Activated CD4-positive, alpha-beta T cell treated with anti-CD3 and anti-CD28 coated beads for 36 hours (primary cell): ENCODE measurements around the gene CHAD. TPM values are rescaled to one million over a fixed set of nuclear protein-coding genes. Genes with fewer than 3 reads are reported as not detected.
"Not testable (repeated sequence)": the region's sequence is repeated elsewhere in the genome, so short reads cannot be mapped to it uniquely, and the experiment has no call there.

Experiments used
- ATAC-seq: fragments of 200-7000 bp; cut with Tn5 transposase; one replicate; pipeline ENCODE4 v1.10.0; 2021; ENCODE audit warnings: mild to moderate bottlenecking, moderate library complexity
- CTCF ChIA-PET: fragments of 350-600 bp; sonication (Branson Sonifier 250); formaldehyde crosslinking; loops from one replicate; lab custom pipeline; 2021; ENCODE audit warnings: antibody characterized with exemption; lab: Charles Lee
- POLR2A ChIA-PET: fragments of 350-600 bp; sonication (Branson Sonifier 250); formaldehyde crosslinking; loops from one replicate; lab custom pipeline; 2021; ENCODE audit warnings: antibody characterized with exemption, inconsistent platforms; lab: Charles Lee
- DNase-seq: peaks from one replicate; pipeline ENCODE4 v3.0.0-alpha.2; 2020
- H3K27ac Mint-ChIP-seq: one replicate; pipeline ENCODE4 v1.8.0; 2021; ENCODE audit warnings: mixed read lengths
- H3K27me3 Mint-ChIP-seq: one replicate; pipeline ENCODE4 v1.8.0; 2021; ENCODE audit warnings: mixed read lengths
- H3K36me3 Mint-ChIP-seq: one replicate; pipeline ENCODE4 v1.8.0; 2021; ENCODE audit warnings: low read depth, mixed read lengths
- H3K4me1 Mint-ChIP-seq: one replicate; pipeline ENCODE4 v1.8.0; 2021; ENCODE audit warnings: mixed read lengths
- H3K4me3 Mint-ChIP-seq: one replicate; pipeline ENCODE4 v1.8.0; 2021; ENCODE audit warnings: mild to moderate bottlenecking, moderate library complexity, mixed read lengths
- H3K9me3 Mint-ChIP-seq: one replicate; pipeline ENCODE4 v1.8.0; 2021; ENCODE audit warnings: low read depth, mixed read lengths
- intact Hi-C, 2 experiments: fragments of 100-400 bp; cut with DNase I in 1 of 2; cut with micrococcal nuclease in 1 of 2; formaldehyde crosslinking; loops; one replicate each; pipeline versions ENCODE4 v1.14.2 to v1.15.1; 2022 to 2024; cut with DNase I, micrococcal nuclease
- total RNA-seq, 2 experiments: library from RNA; stranded (reverse); gene quantifications; one replicate each; pipeline ENCODE4 v1.2.3, GENCODE V29; 2021

Gene CHAD
- total RNA-seq, 2 experiments from 2014 or later: not detected

DNA sequence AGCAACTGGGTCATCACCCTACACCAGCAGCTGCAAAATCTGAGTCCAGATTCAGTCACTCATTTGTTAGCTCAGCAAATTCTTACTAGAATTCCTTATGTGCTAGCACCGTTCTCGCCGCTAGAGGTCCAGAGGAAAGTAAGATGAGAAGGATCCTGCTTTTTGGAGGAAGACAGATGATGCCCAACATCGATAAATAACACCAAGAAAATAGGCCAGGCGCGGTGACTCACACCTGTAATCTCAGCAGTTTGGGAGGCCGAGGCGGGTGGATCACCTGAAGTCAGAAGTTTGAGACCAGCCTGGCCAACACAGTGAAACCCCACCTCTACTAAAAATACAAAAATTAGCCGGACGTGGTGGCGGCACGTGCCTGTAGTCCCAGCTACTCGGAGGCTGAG is 4.1 kb upstream of the CHAD start:
- ChIA-PET POLR2A (interaction anchor here (0.7 kb wide), 1 partner anchor 10 kb away, joined by 3 read pairs; no protein-coding TSS in a partner anchor), CTCF (interaction anchor here (0.7 to 1.8 kb wide), 4 partner anchors 10 to 173 kb away, joined by 3 to 5 read pairs (median 4); no protein-coding TSS in a partner anchor)
- H3K4me3 Mint-ChIP-seq, H3K9me3 Mint-ChIP-seq, DNase-seq, ATAC-seq, H3K4me1 Mint-ChIP-seq, intact Hi-C loops, H3K36me3 Mint-ChIP-seq, H3K27ac Mint-ChIP-seq, H3K27me3 Mint-ChIP-seq: not testable (repeated sequence)

- ATAC-seq (no peak), DNase-seq (no peak)
- Mint-ChIP-seq H3K27me3 (peaks cover 12% of the 10 kb centered on the region), H3K4me1 (peaks cover 2% of the 10 kb centered on the region), H3K4me3 (no peak overlapping the region), H3K36me3 (no peaks in the 10 kb centered on the region), H3K9me3 (no peaks in the 10 kb centered on the region), H3K27ac (no peak overlapping the region)
- CTCF ChIA-PET: interaction anchor here (0.5 to 1.8 kb wide), 5 partner anchors 10 to 199 kb away, joined by 3 to 5 read pairs (median 3); no protein-coding TSS in a partner anchor
- POLR2A ChIA-PET: no interaction called here
- intact Hi-C loops: no loop called here
Measured at GRCh38 chr17:50472286-50472685, 3.6 kb upstream of the CHAD start.

DNA sequence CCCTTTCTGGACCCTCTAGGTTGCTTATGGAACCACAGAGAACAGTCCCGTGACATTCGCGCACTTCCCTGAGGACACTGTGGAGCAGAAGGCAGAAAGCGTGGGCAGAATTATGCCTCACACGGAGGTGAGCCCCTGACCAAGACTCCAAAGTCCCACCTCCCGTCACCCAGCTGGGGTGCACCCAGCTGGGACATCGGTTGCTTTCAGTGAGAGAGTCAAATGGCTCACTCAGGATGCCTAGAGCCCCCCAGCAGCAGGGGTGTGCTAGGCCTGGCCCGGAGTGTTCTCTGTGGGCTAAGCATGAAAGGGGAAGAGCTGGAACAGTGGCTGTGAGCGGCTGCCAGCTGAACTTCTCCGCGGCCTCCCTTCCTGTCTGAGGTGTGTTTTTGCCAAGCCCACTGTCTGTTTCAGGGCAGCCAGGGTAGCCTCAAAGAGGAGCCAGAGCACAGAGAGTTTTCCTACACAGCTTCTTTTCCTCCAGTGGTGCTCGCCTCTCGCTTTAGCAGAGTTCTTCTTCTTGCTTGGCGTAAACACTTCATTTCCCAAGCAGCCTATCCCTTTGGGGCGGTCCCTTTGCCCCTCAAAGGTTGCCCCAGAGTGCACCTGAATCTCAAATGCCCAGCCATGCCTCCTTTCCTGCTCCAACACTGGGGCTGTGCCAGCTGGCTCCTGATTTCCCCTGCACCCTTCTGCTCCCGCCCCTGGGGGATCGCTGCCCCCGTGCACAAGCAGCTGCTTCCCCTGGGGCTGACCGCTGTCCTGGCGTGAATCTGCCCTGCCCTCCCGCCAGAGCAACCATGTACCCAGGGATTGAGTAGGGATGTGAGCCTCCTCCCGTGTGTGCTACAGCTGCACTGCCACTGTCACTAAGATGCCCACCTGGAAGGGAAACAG is 2.6 kb upstream of the CHAD start:
- Mint-ChIP-seq H3K27me3 (peaks cover 12% of the 10 kb centered on the region), H3K36me3 (no peaks in the 10 kb centered on the region), H3K27ac (no peak overlapping the region), H3K4me3 (no peak overlapping the region), H3K4me1 (peaks cover 2% of the 10 kb centered on the region), H3K9me3 (no peaks in the 10 kb centered on the region)
- no peak for DNase-seq
- ATAC-seq: no peak
- ChIA-PET CTCF (interaction anchor here (0.6 to 1.8 kb wide), 6 partner anchors 8 to 198 kb away, joined by 3 to 5 read pairs (median 3); no protein-coding TSS in a partner anchor), POLR2A (no interaction called here)
- intact Hi-C loops: no loop called here

GRCh38 chr17:50470426-50470825 is 1.7 kb upstream of the CHAD start:
- DNase-seq: no peak
- ATAC-seq: no peak
- H3K27me3 Mint-ChIP-seq: peaks cover 12% of the 10 kb centered on the region
- H3K27ac Mint-ChIP-seq: no peak overlapping the region
- no peak overlapping the region for H3K4me3 Mint-ChIP-seq
- H3K4me1 Mint-ChIP-seq: peaks cover 2% of the 10 kb centered on the region
- intact Hi-C loops: no loop called here
- no peaks in the 10 kb centered on the region for H3K9me3 Mint-ChIP-seq
- CTCF ChIA-PET: interaction anchor here (1.1 kb wide), 1 partner anchor 9 kb away, joined by 3 read pairs; no protein-coding TSS in a partner anchor
- H3K36me3 Mint-ChIP-seq: no peaks in the 10 kb centered on the region
- POLR2A ChIA-PET: no interaction called here

GRCh38 chr17:50469671-50470305 is 1.1 kb upstream of the CHAD start:
- Mint-ChIP-seq H3K9me3 (no peaks in the 10 kb centered on the region), H3K27me3 (peaks cover 12% of the 10 kb centered on the region), H3K4me1 (peaks cover 2% of the 10 kb centered on the region), H3K4me3 (no peak overlapping the region), H3K27ac (no peak overlapping the region), H3K36me3 (no peaks in the 10 kb centered on the region)
- ATAC-seq (no peak), DNase-seq (no peak)
- POLR2A ChIA-PET: no interaction called here
- intact Hi-C loops: no loop called here
- CTCF ChIA-PET: interaction anchor here (1.1 kb wide), 1 partner anchor 10 kb away, joined by 3 read pairs; no protein-coding TSS in a partner anchor

- Mint-ChIP-seq H3K36me3 (no peaks in the 10 kb centered on the region), H3K4me1 (peaks cover 2% of the 10 kb centered on the region), H3K27me3 (peaks cover 12% of the 10 kb centered on the region), H3K9me3 (no peaks in the 10 kb centered on the region), H3K27ac (no peak overlapping the region), H3K4me3 (no peak overlapping the region)
- ATAC-seq (no peak), DNase-seq (no peak)
- intact Hi-C loops: no loop called here
- CTCF ChIA-PET: no interaction called here
- POLR2A ChIA-PET: no interaction called here
Measured at GRCh38 chr17:50469208-50469605, 527 bp upstream of the CHAD start.

DNA sequence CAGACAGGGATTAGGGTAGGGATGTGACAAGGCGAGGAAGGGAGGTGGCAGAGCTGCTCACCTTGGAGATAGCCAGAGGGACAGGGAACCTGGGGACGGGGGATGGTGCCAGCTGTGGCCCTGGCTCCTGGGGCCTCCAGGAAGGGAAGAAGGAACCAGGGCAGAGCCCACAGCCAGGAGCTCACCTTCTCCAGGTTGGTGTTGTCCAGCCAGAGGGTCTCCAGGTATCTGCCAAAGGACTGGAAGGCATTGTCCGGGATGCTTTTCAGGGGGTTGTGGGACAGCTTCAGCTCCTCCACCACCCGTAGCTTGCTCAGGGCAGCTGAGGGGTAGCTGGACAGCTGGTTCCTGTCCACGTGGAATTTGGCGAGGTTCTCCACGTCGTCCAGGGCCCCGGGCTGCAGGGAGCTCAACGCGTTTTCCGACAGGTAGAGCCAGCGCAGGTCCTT is 801 bp downstream of the CHAD start:
- no peaks in the 10 kb centered on the region for H3K9me3 Mint-ChIP-seq
- intact Hi-C loops: no loop called here
- no peak overlapping the region for H3K4me3 Mint-ChIP-seq
- ATAC-seq (no peak), DNase-seq (no peak)
- ChIA-PET POLR2A (no interaction called here), CTCF (interaction anchor here (0.7 to 1.0 kb wide), 4 partner anchors 11 to 236 kb away, joined by 3 to 6 read pairs (median 4); partner anchors contain the start of gene LRRC59)
- H3K36me3 Mint-ChIP-seq: no peaks in the 10 kb centered on the region
- H3K4me1 Mint-ChIP-seq: peaks cover 2% of the 10 kb centered on the region
- H3K27me3 Mint-ChIP-seq: peaks cover 12% of the 10 kb centered on the region
- no peak overlapping the region for H3K27ac Mint-ChIP-seq

DNA sequence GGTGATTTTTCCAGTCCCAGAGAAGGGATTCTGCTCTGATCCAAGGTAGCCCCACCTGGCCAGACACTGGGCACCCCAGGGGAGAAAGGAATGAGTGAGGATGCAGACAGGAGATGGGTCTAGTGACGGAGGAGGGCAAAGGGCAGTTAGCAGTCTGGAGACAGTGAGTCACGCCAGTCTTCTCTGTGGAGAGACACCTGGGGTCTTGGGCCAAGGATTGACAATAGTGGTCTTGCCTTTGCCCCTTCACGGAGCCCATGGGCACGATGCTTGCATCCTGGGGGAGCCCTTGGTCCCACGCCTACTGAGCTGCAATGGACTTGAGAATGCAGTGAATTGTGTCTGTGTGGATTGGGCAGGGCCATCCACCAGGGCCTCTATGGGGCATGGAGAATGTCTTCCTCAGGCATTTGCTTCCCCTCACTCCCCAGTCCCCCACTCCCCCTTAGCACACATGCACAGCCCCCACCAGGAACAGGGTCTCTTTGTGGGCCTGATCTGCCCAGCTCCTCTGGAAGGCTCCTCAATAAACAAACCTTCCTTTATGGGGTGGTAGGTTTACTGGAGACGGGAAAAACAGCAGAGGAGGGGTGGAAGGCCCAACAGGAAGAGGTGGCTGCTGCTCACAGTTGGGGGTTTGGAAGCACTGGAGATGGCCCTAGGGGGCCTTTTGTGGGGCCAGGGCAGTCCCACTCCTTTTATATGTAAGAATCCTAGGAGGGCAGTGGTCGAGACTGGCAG is 1.4 kb downstream of the CHAD start:
- Mint-ChIP-seq H3K27me3 (peaks cover 12% of the 10 kb centered on the region), H3K9me3 (no peaks in the 10 kb centered on the region), H3K36me3 (no peaks in the 10 kb centered on the region), H3K27ac (no peak overlapping the region), H3K4me1 (peaks cover 2% of the 10 kb centered on the region), H3K4me3 (no peak overlapping the region)
- CTCF ChIA-PET: interaction anchor here (0.7 to 1.0 kb wide), 4 partner anchors 12 to 237 kb away, joined by 3 to 6 read pairs (median 4); partner anchors contain the start of gene LRRC59
- POLR2A ChIA-PET: no interaction called here
- intact Hi-C loops: no loop called here
- DNase-seq (no peak), ATAC-seq (no peak)

- CTCF ChIA-PET: interaction anchor here (0.6 to 1.0 kb wide), 3 partner anchors 9 to 13 kb away, joined by 3 to 5 read pairs (median 3); partner anchors contain the start of gene RSAD1
- intact Hi-C loops: no loop called here
- POLR2A ChIA-PET: interaction anchor here (0.5 kb wide), 1 partner anchor 153 kb away, joined by 5 read pairs; no protein-coding TSS in a partner anchor
- no peak for DNase-seq
- H3K4me1 Mint-ChIP-seq: peaks cover 2% of the 10 kb centered on the region
- no peak for ATAC-seq
- H3K27ac Mint-ChIP-seq: no peak overlapping the region
- H3K4me3 Mint-ChIP-seq: no peak overlapping the region
- no peaks in the 10 kb centered on the region for H3K9me3 Mint-ChIP-seq
- H3K27me3 Mint-ChIP-seq: peaks cover 12% of the 10 kb centered on the region
- H3K36me3 Mint-ChIP-seq: no peaks in the 10 kb centered on the region
Measured at GRCh38 chr17:50466371-50467113, 2.1 kb downstream of the CHAD start.

DNA sequence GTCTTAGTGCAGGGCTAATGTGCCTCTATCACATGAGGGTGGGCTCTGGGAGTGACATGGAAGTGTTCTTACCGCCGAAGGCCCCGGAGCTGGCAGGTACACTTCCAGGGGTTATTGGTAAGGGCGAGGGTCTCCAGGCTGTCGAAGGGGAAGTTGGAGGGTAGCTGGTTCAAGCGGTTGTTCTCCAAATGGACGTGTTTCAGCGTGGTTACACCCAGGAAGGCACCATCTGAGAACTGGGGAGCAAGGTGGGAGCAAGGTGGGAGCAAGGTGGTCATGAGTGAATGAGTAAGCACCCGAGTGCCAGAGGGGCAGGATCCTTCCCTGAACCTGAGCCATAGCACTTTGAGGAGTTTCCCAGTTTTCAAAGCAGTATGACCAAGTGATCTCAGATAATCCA is 3.0 kb downstream of the CHAD start:
- no peak overlapping the region for H3K4me3 Mint-ChIP-seq
- no peaks in the 10 kb centered on the region for H3K9me3 Mint-ChIP-seq
- no peak for DNase-seq
- ATAC-seq: no peak
- CTCF ChIA-PET: interaction anchor here (0.8 to 1.0 kb wide), 2 partner anchors 10 to 104 kb away, joined by 3 to 4 read pairs; no protein-coding TSS in a partner anchor
- no peaks in the 10 kb centered on the region for H3K36me3 Mint-ChIP-seq
- peaks cover 2% of the 10 kb centered on the region for H3K4me1 Mint-ChIP-seq
- POLR2A ChIA-PET: interaction anchor here (0.5 kb wide), 1 partner anchor 154 kb away, joined by 5 read pairs; no protein-coding TSS in a partner anchor
- intact Hi-C loops: no loop called here
- H3K27ac Mint-ChIP-seq: no peak overlapping the region
- H3K27me3 Mint-ChIP-seq: peaks cover 12% of the 10 kb centered on the region
